HEK293 (cell line): ENCODE measurements around the gene OR51A4.

ENCODE experiments used
- CTCF ChIA-PET: fragments of 350-600 bp; formaldehyde crosslinking; extraction: SDS; loops from one replicate; lab custom pipeline; 2021; ENCODE audit warnings: antibody characterized with exemption; lab: Yijun Ruan, JAX
- POLR2A ChIA-PET: fragments of 300-600 bp; formaldehyde crosslinking; extraction: SDS; loops from one replicate; lab custom pipeline; 2020; ENCODE audit warnings: antibody characterized with exemption, inconsistent platforms; lab: Yijun Ruan, JAX
- H3K27ac ChIP-seq: fragments of 200-500 bp; sonication (Bioruptor generic); 2 replicates; pipeline ENCODE4 v1.5.1; 2014; ENCODE audit warnings: low read depth, low read length, control low read depth, inconsistent platforms; ENCODE audit errors: extremely low read depth
- H3K36me3 ChIP-seq, 2 experiments: fragments of 200-500 bp in 1 of 2; sonication (Bioruptor generic) in 1 of 2; 1 replicate in 1 of 2; 2 replicates in 1 of 2; pipeline ENCODE4 v1.5.1; 2014 to 2017; ENCODE audit warnings: inconsistent platforms in 2 of 2, low read length in 2 of 2; ENCODE audit not compliant: control insufficient read depth in 2 of 2, insufficient read depth in 1 of 2
- H3K4me1 ChIP-seq: fragments of 200-500 bp; sonication (Bioruptor generic); 2 replicates; pipeline ENCODE4 v1.5.1; 2014; ENCODE audit warnings: mild to moderate bottlenecking, low read length, inconsistent platforms; ENCODE audit not compliant: control insufficient read depth, insufficient read depth
- H3K4me3 ChIP-seq: 2 replicates; pipeline ENCODE4 v1.5.1; 2011; ENCODE audit warnings: low read depth, mild to moderate bottlenecking, control low read depth, low read length, moderate library complexity
- H3K9me3 ChIP-seq: fragments of 200-500 bp; sonication (Bioruptor generic); 2 replicates; pipeline ENCODE4 v1.5.1; 2014; ENCODE audit warnings: low read depth, low read length, inconsistent platforms; ENCODE audit not compliant: control insufficient read depth, insufficient read depth
- GLIS2 ChIP-seq: fragments of 450-650 bp; formaldehyde crosslinking; IDR thresholded peaks from 2 replicates; pipeline ENCODE4 v1.5.1; 2016; ENCODE audit warnings: missing biosample characterization, missing genetic modification characterization
- HOXA7 ChIP-seq: sonication (generic); formaldehyde crosslinking; IDR thresholded peaks from 2 replicates; pipeline ENCODE4 v1.8.1; 2022; ENCODE audit warnings: missing genetic modification reagents, borderline replicate concordance
- RBAK ChIP-seq: fragments of 450-650 bp; formaldehyde crosslinking; IDR thresholded peaks from 2 replicates; pipeline ENCODE4 v1.5.1; 2016; ENCODE audit warnings: missing biosample characterization, missing genetic modification characterization
- ZBTB21 ChIP-seq: fragments of 450-650 bp; formaldehyde crosslinking; IDR thresholded peaks from 2 replicates; pipeline ENCODE4 v1.5.1; 2017; ENCODE audit warnings: missing biosample characterization, missing genetic modification characterization
- ZFP69B ChIP-seq: fragments of 450-650 bp; formaldehyde crosslinking; IDR thresholded peaks from 2 replicates; pipeline ENCODE4 v1.5.1; 2016; ENCODE audit warnings: missing biosample characterization, missing genetic modification characterization
- ZNF121 ChIP-seq: fragments of 450-650 bp; formaldehyde crosslinking; IDR thresholded peaks from 2 replicates; pipeline ENCODE4 v1.5.1; 2016; ENCODE audit warnings: missing biosample characterization, missing genetic modification characterization
- ZNF138 ChIP-seq: fragments of 450-650 bp; formaldehyde crosslinking; IDR thresholded peaks from 2 replicates; pipeline ENCODE4 v1.5.1; 2016; ENCODE audit warnings: missing biosample characterization, missing genetic modification characterization, borderline replicate concordance
- ZNF155 ChIP-seq: fragments of 450-650 bp; formaldehyde crosslinking; IDR thresholded peaks from 2 replicates; pipeline ENCODE4 v1.5.1; 2016; ENCODE audit warnings: missing biosample characterization, missing genetic modification characterization
- ZNF174 ChIP-seq: fragments of 450-650 bp; formaldehyde crosslinking; IDR thresholded peaks from 2 replicates; pipeline ENCODE4 v1.5.0; 2017; ENCODE audit warnings: missing biosample characterization, mild to moderate bottlenecking, missing genetic modification characterization
- ZNF239 ChIP-seq: fragments of 450-650 bp; formaldehyde crosslinking; IDR thresholded peaks from 2 replicates; pipeline ENCODE4 v1.5.1; 2016; ENCODE audit warnings: missing biosample characterization, missing genetic modification characterization
- ZNF292 ChIP-seq: fragments of 450-650 bp; formaldehyde crosslinking; IDR thresholded peaks from 2 replicates; pipeline ENCODE4 v1.5.1; 2016; ENCODE audit warnings: low read depth, missing biosample characterization, missing genetic modification characterization, borderline replicate concordance
- ZNF311 ChIP-seq: fragments of 450-650 bp; formaldehyde crosslinking; IDR thresholded peaks from 2 replicates; pipeline ENCODE4 v1.5.1; 2017; ENCODE audit warnings: missing biosample characterization, missing genetic modification characterization, borderline replicate concordance
- ZNF391 ChIP-seq: fragments of 450-650 bp; formaldehyde crosslinking; IDR thresholded peaks from 2 replicates; pipeline ENCODE4 v1.5.1; 2016; ENCODE audit warnings: low read depth, missing biosample characterization, missing genetic modification characterization, borderline replicate concordance
- ZNF416 ChIP-seq: fragments of 450-650 bp; formaldehyde crosslinking; IDR thresholded peaks from 2 replicates; pipeline ENCODE4 v1.5.1; 2016; ENCODE audit warnings: missing biosample characterization, missing genetic modification characterization
- ZNF626 ChIP-seq: fragments of 450-650 bp; sonication (Bioruptor Pico); formaldehyde crosslinking; IDR thresholded peaks from 2 replicates; pipeline ENCODE4 v1.5.1; 2018; ENCODE audit warnings: missing biosample characterization, missing genetic modification characterization, inconsistent platforms
- ZNF660 ChIP-seq: fragments of 450-650 bp; IDR thresholded peaks from 2 replicates; pipeline ENCODE4 v1.5.1; 2018; ENCODE audit warnings: missing biosample characterization, mild to moderate bottlenecking, missing genetic modification characterization
- ZNF677 ChIP-seq: fragments of 450-650 bp; IDR thresholded peaks from 2 replicates; pipeline ENCODE4 v1.5.0; 2018; ENCODE audit warnings: missing biosample characterization, mild to moderate bottlenecking, missing genetic modification characterization, moderate library complexity
- TF ChIP-seq, protein P1 (sequence below): fragments of 450-650 bp; formaldehyde crosslinking; IDR thresholded peaks from 2 replicates; pipeline ENCODE4 v1.5.1; 2016; ENCODE audit warnings: missing biosample characterization, missing genetic modification characterization
- TF ChIP-seq, protein P2 (sequence below): fragments of 450-650 bp; IDR thresholded peaks from 2 replicates; pipeline ENCODE4 v1.5.1; 2018; ENCODE audit warnings: missing biosample characterization, mild to moderate bottlenecking, missing genetic modification characterization
- TF ChIP-seq, protein P3 (sequence below): fragments of 450-650 bp; formaldehyde crosslinking; IDR thresholded peaks from 2 replicates; pipeline ENCODE4 v1.5.1; 2016; ENCODE audit warnings: missing biosample characterization, missing genetic modification characterization
- TF ChIP-seq, protein P4 (sequence below): fragments of 450-650 bp; formaldehyde crosslinking; IDR thresholded peaks from 2 replicates; pipeline ENCODE4 v1.5.1; 2016; ENCODE audit warnings: missing biosample characterization, missing genetic modification characterization
- TF ChIP-seq, protein P5 (sequence below): IDR thresholded peaks from 2 replicates; pipeline ENCODE4 v1.6.1; 2011; ENCODE audit warnings: mild to moderate bottlenecking, low read depth, low read length, borderline replicate concordance
- TF ChIP-seq, protein P6 (sequence below): fragments of 450-650 bp; formaldehyde crosslinking; IDR thresholded peaks from 2 replicates; pipeline ENCODE4 v1.5.1; 2016; ENCODE audit warnings: missing biosample characterization, missing genetic modification characterization, low read depth

The OR51A4 gene

DNA sequence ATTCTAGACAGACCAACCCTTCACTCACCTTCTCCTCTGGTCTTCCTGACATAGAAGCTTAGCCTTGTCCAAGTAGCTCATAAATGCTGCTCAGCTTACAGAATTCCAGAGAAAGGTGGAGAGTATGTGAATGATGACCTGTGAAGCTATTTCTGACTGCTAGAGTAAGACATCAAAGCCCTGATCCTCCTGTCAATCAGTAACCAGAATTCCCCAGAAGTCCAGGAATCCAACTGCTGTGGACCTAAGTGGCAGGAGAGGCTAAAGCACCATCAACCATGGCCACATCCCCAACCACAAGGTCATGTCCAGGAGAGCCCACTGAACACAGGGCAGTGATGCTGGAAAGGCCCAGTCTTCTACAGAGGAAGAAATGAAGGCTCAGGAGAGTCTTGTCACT is 30.8 kb downstream of the OR51A4 start:
- Histone ChIP-seq H3K27ac (no peak overlapping the region), H3K36me3 (no peaks in the 10 kb centered on the region), H3K9me3 (no peaks in the 10 kb centered on the region), H3K4me3 (no peak overlapping the region), H3K4me1 (no peaks in the 10 kb centered on the region)
- POLR2A ChIA-PET, result no interaction called here
- no peak for TF ChIP-seq ZNF138 (tag by site-specific recombination)
- TF ChIP-seq, protein P1, sequence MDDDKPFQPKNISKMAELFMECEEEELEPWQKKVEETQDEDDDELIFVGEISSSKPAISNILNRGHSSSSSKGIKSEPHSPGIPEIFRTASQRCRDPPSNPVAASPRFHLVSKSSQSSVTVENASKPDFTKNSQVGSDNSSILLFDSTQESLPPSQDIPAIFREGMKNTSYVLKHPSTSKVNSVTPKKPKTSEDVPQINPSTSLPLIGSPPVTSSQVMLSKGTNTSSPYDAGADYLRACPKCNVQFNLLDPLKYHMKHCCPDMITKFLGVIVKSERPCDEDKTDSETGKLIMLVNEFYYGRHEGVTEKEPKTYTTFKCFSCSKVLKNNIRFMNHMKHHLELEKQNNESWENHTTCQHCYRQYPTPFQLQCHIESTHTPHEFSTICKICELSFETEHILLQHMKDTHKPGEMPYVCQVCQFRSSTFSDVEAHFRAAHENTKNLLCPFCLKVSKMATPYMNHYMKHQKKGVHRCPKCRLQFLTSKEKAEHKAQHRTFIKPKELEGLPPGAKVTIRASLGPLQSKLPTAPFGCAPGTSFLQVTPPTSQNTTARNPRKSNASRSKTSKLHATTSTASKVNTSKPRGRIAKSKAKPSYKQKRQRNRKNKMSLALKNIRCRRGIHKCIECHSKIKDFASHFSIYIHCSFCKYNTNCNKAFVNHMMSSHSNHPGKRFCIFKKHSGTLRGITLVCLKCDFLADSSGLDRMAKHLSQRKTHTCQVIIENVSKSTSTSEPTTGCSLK (tag by site-specific recombination), result no peak
- TF ChIP-seq ZNF416 (tag by site-specific recombination), result no peak
- TF ChIP-seq ZFP69B (tag by site-specific recombination), result no peak
- no peak for TF ChIP-seq ZNF155 (tag by site-specific recombination)
- TF ChIP-seq, protein P2, sequence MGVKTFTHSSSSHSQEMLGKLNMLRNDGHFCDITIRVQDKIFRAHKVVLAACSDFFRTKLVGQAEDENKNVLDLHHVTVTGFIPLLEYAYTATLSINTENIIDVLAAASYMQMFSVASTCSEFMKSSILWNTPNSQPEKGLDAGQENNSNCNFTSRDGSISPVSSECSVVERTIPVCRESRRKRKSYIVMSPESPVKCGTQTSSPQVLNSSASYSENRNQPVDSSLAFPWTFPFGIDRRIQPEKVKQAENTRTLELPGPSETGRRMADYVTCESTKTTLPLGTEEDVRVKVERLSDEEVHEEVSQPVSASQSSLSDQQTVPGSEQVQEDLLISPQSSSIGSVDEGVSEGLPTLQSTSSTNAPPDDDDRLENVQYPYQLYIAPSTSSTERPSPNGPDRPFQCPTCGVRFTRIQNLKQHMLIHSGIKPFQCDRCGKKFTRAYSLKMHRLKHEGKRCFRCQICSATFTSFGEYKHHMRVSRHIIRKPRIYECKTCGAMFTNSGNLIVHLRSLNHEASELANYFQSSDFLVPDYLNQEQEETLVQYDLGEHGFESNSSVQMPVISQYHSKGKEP (tag by site-specific recombination), result no peak
- TF ChIP-seq ZNF292, result no peak
- TF ChIP-seq ZNF174 (tag by site-specific recombination), result no peak
- TF ChIP-seq ZNF677 (tag by site-specific recombination), result no peak
- TF ChIP-seq HOXA7 (CRISPR knock-in tag), result no peak
- TF ChIP-seq ZNF626 (tag by site-specific recombination), result no peak
- TF ChIP-seq, protein P3, sequence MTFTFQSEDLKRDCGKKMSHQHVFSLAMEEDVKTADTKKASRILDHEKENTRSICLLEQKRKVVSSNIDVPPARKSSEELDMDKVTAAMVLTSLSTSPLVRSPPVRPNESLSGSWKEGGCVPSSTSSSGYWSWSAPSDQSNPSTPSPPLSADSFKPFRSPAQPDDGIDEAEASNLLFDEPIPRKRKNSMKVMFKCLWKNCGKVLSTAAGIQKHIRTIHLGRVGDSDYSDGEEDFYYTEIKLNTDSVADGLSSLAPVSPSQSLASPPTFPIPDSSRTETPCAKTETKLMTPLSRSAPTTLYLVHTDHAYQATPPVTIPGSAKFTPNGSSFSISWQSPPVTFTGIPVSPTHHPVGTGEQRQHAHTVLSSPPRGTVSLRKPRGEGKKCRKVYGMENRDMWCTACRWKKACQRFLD (tag by site-specific recombination), result no peak
- TF ChIP-seq ZNF121 (tag by site-specific recombination), result no peak
- TF ChIP-seq, protein P4, sequence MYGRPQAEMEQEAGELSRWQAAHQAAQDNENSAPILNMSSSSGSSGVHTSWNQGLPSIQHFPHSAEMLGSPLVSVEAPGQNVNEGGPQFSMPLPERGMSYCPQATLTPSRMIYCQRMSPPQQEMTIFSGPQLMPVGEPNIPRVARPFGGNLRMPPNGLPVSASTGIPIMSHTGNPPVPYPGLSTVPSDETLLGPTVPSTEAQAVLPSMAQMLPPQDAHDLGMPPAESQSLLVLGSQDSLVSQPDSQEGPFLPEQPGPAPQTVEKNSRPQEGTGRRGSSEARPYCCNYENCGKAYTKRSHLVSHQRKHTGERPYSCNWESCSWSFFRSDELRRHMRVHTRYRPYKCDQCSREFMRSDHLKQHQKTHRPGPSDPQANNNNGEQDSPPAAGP (tag by site-specific recombination), result no peak
- TF ChIP-seq ZNF391, result no peak
- TF ChIP-seq GLIS2 (tag by site-specific recombination), result no peak
- TF ChIP-seq RBAK, result no peak
- TF ChIP-seq, all 188 proteins: peak for 0
- CTCF ChIA-PET, result no interaction called here

DNA sequence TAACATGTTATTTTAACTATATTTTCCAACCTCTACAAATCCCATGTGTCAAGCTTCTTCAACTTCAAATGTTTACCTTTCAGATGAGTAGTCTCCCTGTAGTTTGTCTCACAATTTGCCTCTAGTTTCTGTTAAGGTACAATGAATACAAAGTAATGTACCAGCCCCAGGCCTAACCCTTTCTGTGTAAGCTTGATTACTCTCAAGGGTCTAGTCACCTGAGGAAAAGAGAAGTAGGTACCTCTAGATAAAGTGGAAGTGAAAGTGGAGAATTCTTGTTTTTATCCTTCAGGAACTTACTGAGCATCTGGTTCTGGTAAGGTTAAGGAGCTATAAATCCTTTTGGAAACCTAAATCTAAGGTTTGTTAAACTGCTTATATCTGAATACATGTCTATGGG is 43.9 kb downstream of the OR51A4 start, which contains the start of gene OR51A7:
Gene OR51A7 (plus strand): TSS at position 300 of the 400 bp plus-strand sequence. CDS start 3,587 bp downstream, outside the sequence.
- CTCF ChIA-PET, result no interaction called here
- H3K4me3 ChIP-seq, result no peak within 1 kb of the TSS
- POLR2A ChIA-PET, result no interaction called here

More for the DNA sequence above, 43.9 kb downstream of the OR51A4 start, which contains the start of gene OR51A7:
- Histone ChIP-seq H3K36me3 (no peaks in the 10 kb centered on the region), H3K27ac (no peak within 1 kb of the TSS), H3K9me3 (no peaks in the 10 kb centered on the region), H3K4me1 (no peaks in the 10 kb centered on the region)
- TF ChIP-seq, protein P5, sequence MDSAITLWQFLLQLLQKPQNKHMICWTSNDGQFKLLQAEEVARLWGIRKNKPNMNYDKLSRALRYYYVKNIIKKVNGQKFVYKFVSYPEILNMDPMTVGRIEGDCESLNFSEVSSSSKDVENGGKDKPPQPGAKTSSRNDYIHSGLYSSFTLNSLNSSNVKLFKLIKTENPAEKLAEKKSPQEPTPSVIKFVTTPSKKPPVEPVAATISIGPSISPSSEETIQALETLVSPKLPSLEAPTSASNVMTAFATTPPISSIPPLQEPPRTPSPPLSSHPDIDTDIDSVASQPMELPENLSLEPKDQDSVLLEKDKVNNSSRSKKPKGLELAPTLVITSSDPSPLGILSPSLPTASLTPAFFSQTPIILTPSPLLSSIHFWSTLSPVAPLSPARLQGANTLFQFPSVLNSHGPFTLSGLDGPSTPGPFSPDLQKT, result no peak
- TF ChIP-seq, protein P6, sequence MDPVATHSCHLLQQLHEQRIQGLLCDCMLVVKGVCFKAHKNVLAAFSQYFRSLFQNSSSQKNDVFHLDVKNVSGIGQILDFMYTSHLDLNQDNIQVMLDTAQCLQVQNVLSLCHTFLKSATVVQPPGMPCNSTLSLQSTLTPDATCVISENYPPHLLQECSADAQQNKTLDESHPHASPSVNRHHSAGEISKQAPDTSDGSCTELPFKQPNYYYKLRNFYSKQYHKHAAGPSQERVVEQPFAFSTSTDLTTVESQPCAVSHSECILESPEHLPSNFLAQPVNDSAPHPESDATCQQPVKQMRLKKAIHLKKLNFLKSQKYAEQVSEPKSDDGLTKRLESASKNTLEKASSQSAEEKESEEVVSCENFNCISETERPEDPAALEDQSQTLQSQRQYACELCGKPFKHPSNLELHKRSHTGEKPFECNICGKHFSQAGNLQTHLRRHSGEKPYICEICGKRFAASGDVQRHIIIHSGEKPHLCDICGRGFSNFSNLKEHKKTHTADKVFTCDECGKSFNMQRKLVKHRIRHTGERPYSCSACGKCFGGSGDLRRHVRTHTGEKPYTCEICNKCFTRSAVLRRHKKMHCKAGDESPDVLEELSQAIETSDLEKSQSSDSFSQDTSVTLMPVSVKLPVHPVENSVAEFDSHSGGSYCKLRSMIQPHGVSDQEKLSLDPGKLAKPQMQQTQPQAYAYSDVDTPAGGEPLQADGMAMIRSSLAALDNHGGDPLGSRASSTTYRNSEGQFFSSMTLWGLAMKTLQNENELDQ, result no peak
- TF ChIP-seq ZNF239 (tag by site-specific recombination) (no peak), ZNF311 (tag by site-specific recombination) (no peak), ZNF660 (tag by site-specific recombination) (no peak), ZBTB21 (tag by site-specific recombination) (no peak)
